HepG2 (cell line): ENCODE results near the gene MYH7. TPM values are rescaled to one million over a fixed set of nuclear protein-coding genes. Genes with fewer than 3 reads are reported as not detected.

Experiments
- ATAC-seq: fragments of 200-7000 bp; cut with Tn5 transposase; 3 replicates; pipeline ENCODE4 v1.9.1; 2020; ENCODE audit warnings: mild to moderate bottlenecking, moderate library complexity
- BruUV-seq: library from RNA; stranded (reverse); fragments of 400-500 nt; replicated peaks from 2 replicates; lab custom pipeline; 2021; lab: Mats Ljungman, UMichigan
- CTCF ChIA-PET: fragments of 300-600 bp; formaldehyde crosslinking; extraction: SDS; loops from one replicate; lab custom pipeline; 2021; ENCODE audit warnings: low total read pairs, inconsistent platforms, low intra/inter-chr PET ratio; lab: Yijun Ruan, JAX
- POLR2A ChIA-PET: fragments of 350-600 bp; sonication (Branson Sonifier 250); formaldehyde crosslinking; loops from one replicate; lab custom pipeline; 2020; ENCODE audit warnings: antibody characterized with exemption, inconsistent platforms; lab: Yijun Ruan, JAX
- DNase-seq: peaks from one replicate; pipeline ENCODE4 v3.0.0-alpha.2; 2015; ENCODE audit warnings: low spot score
- FAIRE-seq: peaks from 3 replicates; lab custom pipeline; 2011; peaks lifted over from hg19 to GRCh38; lab: Jason Lieb, UNC
- H2AFZ ChIP-seq: one replicate; pipeline ENCODE4 v1.6.1; 2011; ENCODE audit warnings: low read length, inconsistent platforms
- H3K27ac ChIP-seq: fragments of 300-600 bp; 3 replicates; pipeline ENCODE4 v1.8.0; 2011; ENCODE audit warnings: mixed run types, mild to moderate bottlenecking, mixed read lengths, low read length, inconsistent platforms; ENCODE audit not compliant: insufficient read depth; ENCODE audit errors: extremely low read length
- H3K27me3 ChIP-seq, 2 experiments: fragments of 200-600 bp in 1 of 2; 2 replicates in 1 of 2; 3 replicates in 1 of 2; pipeline versions ENCODE4 v1.6.0 to v1.8.0; 2011; ENCODE audit warnings: low read length in 2 of 2, mild to moderate bottlenecking in 2 of 2, moderate library complexity in 2 of 2, inconsistent platforms in 1 of 2; ENCODE audit not compliant: insufficient read depth in 2 of 2, control insufficient read depth in 1 of 2
- H3K36me3 ChIP-seq, 2 experiments: fragments of 200-600 bp in 1 of 2; replicated peaks in 1 of 2; 2 replicates in 1 of 2; 3 replicates in 1 of 2; pipeline versions ENCODE4 v1.5.1 to v1.8.0; 2011; ENCODE audit warnings: low read length in 2 of 2, inconsistent platforms in 1 of 2; ENCODE audit not compliant: insufficient read depth in 2 of 2, control insufficient read depth in 1 of 2
- H3K4me1 ChIP-seq: 2 replicates; pipeline ENCODE4 v1.5.1; 2012; ENCODE audit warnings: low read length, inconsistent platforms; ENCODE audit not compliant: insufficient read depth
- H3K4me2 ChIP-seq: 2 replicates; pipeline ENCODE4 v1.6.0; 2011; ENCODE audit warnings: low read depth, low read length, inconsistent platforms
- H3K4me3 ChIP-seq, 3 experiments: fragments of 200-600 bp in 1 of 3; sonication (generic), shearing (Covaris generic) in 1 of 3; replicated peaks in 1 of 3; 2 replicates each; pipeline ENCODE4 v1.5.1; 2011 to 2016; ENCODE audit warnings: low read length in 3 of 3, inconsistent platforms in 2 of 3, low read depth in 2 of 3, mild to moderate bottlenecking in 2 of 3, control low read depth in 1 of 3, mixed read lengths in 1 of 3; ENCODE audit not compliant: insufficient read depth in 1 of 3
- H3K79me2 ChIP-seq: one replicate; pipeline ENCODE4 v1.6.1; 2011; ENCODE audit warnings: low read length, inconsistent platforms; ENCODE audit not compliant: insufficient read depth
- H3K9ac ChIP-seq: 2 replicates; pipeline ENCODE4 v1.6.0; 2011; ENCODE audit warnings: mild to moderate bottlenecking, low read depth, low read length, inconsistent platforms; ENCODE audit not compliant: insufficient read depth
- H3K9me3 ChIP-seq: 2 replicates; pipeline ENCODE4 v1.5.1; 2012; ENCODE audit warnings: mild to moderate bottlenecking, low read length
- H4K20me1 ChIP-seq: 2 replicates; pipeline ENCODE4 v1.6.0; 2011; ENCODE audit warnings: inconsistent platforms, mild to moderate bottlenecking, low read length, moderate library complexity; ENCODE audit not compliant: insufficient read depth
- AGO1 ChIP-seq: fragments of 200-400 bp; formaldehyde crosslinking; IDR thresholded peaks from 2 replicates; pipeline ENCODE4 v1.6.1; 2017; ENCODE audit warnings: mild to moderate bottlenecking, low read depth, low read length, moderate library complexity; ENCODE audit not compliant: poor library complexity, severe bottlenecking
- ESRRA ChIP-seq: sonication (generic); formaldehyde crosslinking; IDR thresholded peaks from 2 replicates; pipeline ENCODE4 v1.5.1; 2020; ENCODE audit warnings: mild to moderate bottlenecking, low read depth, missing genetic modification reagents
- GATAD2A ChIP-seq: IDR thresholded peaks from 2 replicates; pipeline ENCODE4 v1.6.1; 2016
- KDM1A ChIP-seq: IDR thresholded peaks from 2 replicates; pipeline ENCODE4 v1.6.1; 2016; ENCODE audit warnings: missing compliant biosample characterization
- NBN ChIP-seq: fragments of 450-650 bp; conservative IDR thresholded peaks from 2 replicates; pipeline ENCODE4 v1.6.1; 2017
- NFKBIZ ChIP-seq: IDR thresholded peaks from 2 replicates; pipeline ENCODE4 v1.6.1; 2018; ENCODE audit warnings: missing genetic modification reagents, missing compliant biosample characterization
- PLRG1 ChIP-seq: fragments of 450-650 bp; conservative IDR thresholded peaks from 2 replicates; pipeline ENCODE4 v1.6.1; 2016
- ZNF230 ChIP-seq: sonication (generic); formaldehyde crosslinking; IDR thresholded peaks from 2 replicates; pipeline ENCODE4 v1.4.0; 2020; ENCODE audit warnings: mild to moderate bottlenecking, missing genetic modification reagents
- ZNF282 ChIP-seq: fragments of 450-650 bp; IDR thresholded peaks from 2 replicates; pipeline ENCODE4 v1.6.1; 2018; ENCODE audit not compliant: partially characterized antibody
- WGBS: methylation state at CpG from one replicate; pipeline ENCODE4 v1.1.6; 2017; ENCODE audit warnings: low lambda C conversion rate; 5-methylcytosine and 5-hydroxymethylcytosine counted together
- in situ Hi-C: cut with HindIII; loops from 2 replicates; pipeline ENCODE4 v1.10.0; 2017; ENCODE audit warnings: low pct_unique_long_range_greater_than_20kb; ENCODE audit not compliant: extremely low pct_ligation_motif_present
- intact Hi-C: fragments of 100-400 bp; cut with micrococcal nuclease; formaldehyde crosslinking; loops from one replicate; pipeline ENCODE4 v1.10.0; 2022; ENCODE audit not compliant: unreplicated experiment
- polyA plus RNA-seq, 8 experiments: library from polyadenylated mRNA; depleted of rRNA in 3 of 8; stranded (reverse) in 7 of 8; unstranded in 1 of 8; fragments of >200 nt; fragmentation: Illumina TruSeq in 4 of 8; extraction: Trizol in 4 of 8; gene quantifications; 2 replicates each; pipeline versions ENCODE4 v1.2.1 to v1.2.3, GENCODE V29; 2011 to 2016; ENCODE audit warnings: low read depth in 4 of 8, missing spikeins in 1 of 8, mixed read lengths in 1 of 8; ENCODE audit not compliant: insufficient read depth in 1 of 8
- total RNA-seq, 5 experiments: library from RNA; depleted of rRNA; stranded (reverse); fragments of >200 nt; fragmentation: Illumina TruSeq; extraction: Trizol; gene quantifications; 2 replicates each; pipeline ENCODE4 v1.2.3, GENCODE V29; 2016; ENCODE audit warnings: low read depth in 1 of 5
- TF ChIP-seq, protein P1 (sequence below): sonication (generic); formaldehyde crosslinking; IDR thresholded peaks from 2 replicates; pipeline ENCODE4 v1.4.0; 2020; ENCODE audit warnings: missing genetic modification reagents
- TF ChIP-seq, protein P2 (sequence below): IDR thresholded peaks from 2 replicates; pipeline ENCODE4 v1.6.1; 2016; ENCODE audit warnings: control low read depth
- TF ChIP-seq, protein P3 (sequence below): sonication (generic); formaldehyde crosslinking; IDR thresholded peaks from 2 replicates; pipeline ENCODE4 v1.8.0; 2022; ENCODE audit warnings: missing genetic modification reagents, low read depth, mild to moderate bottlenecking, borderline replicate concordance
- TF ChIP-seq, protein P4 (sequence below): IDR thresholded peaks from 2 replicates; pipeline ENCODE4 v1.6.1; 2016; ENCODE audit warnings: missing genetic modification reagents, missing compliant biosample characterization
- TF ChIP-seq, protein P5 (sequence below): IDR thresholded peaks from 2 replicates; pipeline ENCODE4 v1.6.1; 2012; ENCODE audit warnings: low read length, improper control_type of control experiment

Gene MYH7
- total and polyA plus RNA-seq, 2 of the 13 experiments (the other 11 are each of a cell fraction or from before 2014, with no cell fraction given), result 0.04 TPM; not detected in 1

DNA sequence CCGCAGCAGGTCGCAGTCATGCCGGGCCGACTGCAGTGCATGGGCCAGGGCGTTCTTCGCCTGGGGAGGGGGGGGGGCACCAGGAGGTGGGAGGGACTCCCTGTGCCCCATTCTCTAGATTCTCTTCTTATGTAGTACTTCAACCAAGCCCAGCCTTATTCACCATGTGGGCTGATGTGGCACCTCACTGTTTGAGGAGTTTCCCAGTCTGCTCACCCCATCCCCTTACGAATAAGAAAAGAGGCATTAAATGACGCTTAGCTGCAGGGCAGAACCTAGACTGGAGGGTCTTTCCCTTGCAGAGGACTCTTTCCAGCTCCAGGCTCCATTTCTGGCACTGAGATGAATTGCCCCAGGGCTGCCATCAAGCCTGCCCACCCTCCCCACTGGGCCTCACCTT is 46.5 kb downstream of the MYH7 start:
- Histone ChIP-seq H3K36me3 (no peaks in the 10 kb centered on the region), H3K4me3 (no peak overlapping the region), H3K4me1 (no peaks in the 10 kb centered on the region), H2AFZ (no peak overlapping the region), H4K20me1 (no peaks in the 10 kb centered on the region), H3K27ac (no peak overlapping the region), H3K9ac (no peak overlapping the region), H3K27me3 (peaks cover 34 to 95% of the 10 kb centered on the region in 2 experiments), H3K4me2 (no peak overlapping the region), H3K9me3 (no peaks in the 10 kb centered on the region), H3K79me2 (no peaks in the 10 kb centered on the region)
- in situ Hi-C loops, result no loop called here
- ATAC-seq (no peak), DNase-seq (no peak), FAIRE-seq (no peak)
- TF ChIP-seq, protein P1, sequence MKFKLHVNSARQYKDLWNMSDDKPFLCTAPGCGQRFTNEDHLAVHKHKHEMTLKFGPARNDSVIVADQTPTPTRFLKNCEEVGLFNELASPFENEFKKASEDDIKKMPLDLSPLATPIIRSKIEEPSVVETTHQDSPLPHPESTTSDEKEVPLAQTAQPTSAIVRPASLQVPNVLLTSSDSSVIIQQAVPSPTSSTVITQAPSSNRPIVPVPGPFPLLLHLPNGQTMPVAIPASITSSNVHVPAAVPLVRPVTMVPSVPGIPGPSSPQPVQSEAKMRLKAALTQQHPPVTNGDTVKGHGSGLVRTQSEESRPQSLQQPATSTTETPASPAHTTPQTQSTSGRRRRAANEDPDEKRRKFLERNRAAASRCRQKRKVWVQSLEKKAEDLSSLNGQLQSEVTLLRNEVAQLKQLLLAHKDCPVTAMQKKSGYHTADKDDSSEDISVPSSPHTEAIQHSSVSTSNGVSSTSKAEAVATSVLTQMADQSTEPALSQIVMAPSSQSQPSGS (CRISPR knock-in tag), result no peak
- TF ChIP-seq AGO1, result no peak
- TF ChIP-seq NBN, result no peak
- no peak for TF ChIP-seq NFKBIZ (CRISPR knock-in tag)
- TF ChIP-seq GATAD2A (CRISPR knock-in tag), result no peak
- TF ChIP-seq, protein P2, sequence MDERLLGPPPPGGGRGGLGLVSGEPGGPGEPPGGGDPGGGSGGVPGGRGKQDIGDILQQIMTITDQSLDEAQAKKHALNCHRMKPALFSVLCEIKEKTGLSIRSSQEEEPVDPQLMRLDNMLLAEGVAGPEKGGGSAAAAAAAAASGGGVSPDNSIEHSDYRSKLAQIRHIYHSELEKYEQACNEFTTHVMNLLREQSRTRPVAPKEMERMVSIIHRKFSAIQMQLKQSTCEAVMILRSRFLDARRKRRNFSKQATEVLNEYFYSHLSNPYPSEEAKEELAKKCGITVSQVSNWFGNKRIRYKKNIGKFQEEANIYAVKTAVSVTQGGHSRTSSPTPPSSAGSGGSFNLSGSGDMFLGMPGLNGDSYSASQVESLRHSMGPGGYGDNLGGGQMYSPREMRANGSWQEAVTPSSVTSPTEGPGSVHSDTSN, result no peak
- no peak for TF ChIP-seq ZNF230 (CRISPR knock-in tag)
- no peak for TF ChIP-seq ESRRA
- TF ChIP-seq, protein P3, sequence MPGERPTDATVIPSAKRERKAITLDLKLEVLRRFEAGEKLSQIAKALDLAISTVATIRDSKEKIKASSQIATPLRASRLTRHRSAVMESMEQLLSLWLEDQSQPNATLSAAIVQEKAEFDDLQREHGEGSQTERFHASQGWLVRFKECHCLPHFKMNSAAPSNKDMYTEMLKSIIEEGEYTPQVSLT (CRISPR knock-in tag), result no peak
- TF ChIP-seq, protein P4, sequence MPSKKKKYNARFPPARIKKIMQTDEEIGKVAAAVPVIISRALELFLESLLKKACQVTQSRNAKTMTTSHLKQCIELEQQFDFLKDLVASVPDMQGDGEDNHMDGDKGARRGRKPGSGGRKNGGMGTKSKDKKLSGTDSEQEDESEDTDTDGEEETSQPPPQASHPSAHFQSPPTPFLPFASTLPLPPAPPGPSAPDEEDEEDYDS (CRISPR knock-in tag), result no peak
- TF ChIP-seq ZNF282, result no peak
- TF ChIP-seq KDM1A (CRISPR knock-in tag), result no peak
- TF ChIP-seq PLRG1, result no peak
- TF ChIP-seq, protein P5, sequence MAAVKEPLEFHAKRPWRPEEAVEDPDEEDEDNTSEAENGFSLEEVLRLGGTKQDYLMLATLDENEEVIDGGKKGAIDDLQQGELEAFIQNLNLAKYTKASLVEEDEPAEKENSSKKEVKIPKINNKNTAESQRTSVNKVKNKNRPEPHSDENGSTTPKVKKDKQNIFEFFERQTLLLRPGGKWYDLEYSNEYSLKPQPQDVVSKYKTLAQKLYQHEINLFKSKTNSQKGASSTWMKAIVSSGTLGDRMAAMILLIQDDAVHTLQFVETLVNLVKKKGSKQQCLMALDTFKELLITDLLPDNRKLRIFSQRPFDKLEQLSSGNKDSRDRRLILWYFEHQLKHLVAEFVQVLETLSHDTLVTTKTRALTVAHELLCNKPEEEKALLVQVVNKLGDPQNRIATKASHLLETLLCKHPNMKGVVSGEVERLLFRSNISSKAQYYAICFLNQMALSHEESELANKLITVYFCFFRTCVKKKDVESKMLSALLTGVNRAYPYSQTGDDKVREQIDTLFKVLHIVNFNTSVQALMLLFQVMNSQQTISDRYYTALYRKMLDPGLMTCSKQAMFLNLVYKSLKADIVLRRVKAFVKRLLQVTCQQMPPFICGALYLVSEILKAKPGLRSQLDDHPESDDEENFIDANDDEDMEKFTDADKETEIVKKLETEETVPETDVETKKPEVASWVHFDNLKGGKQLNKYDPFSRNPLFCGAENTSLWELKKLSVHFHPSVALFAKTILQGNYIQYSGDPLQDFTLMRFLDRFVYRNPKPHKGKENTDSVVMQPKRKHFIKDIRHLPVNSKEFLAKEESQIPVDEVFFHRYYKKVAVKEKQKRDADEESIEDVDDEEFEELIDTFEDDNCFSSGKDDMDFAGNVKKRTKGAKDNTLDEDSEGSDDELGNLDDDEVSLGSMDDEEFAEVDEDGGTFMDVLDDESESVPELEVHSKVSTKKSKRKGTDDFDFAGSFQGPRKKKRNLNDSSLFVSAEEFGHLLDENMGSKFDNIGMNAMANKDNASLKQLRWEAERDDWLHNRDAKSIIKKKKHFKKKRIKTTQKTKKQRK, result no peak
- ChIA-PET POLR2A (no interaction called here), CTCF (no interaction called here)
- 47% methylated on average over 8 of the region's 8 CpGs for WGBS
- BruUV-seq, result no TSS peak
- intact Hi-C loops, result no loop called here
